Retinal pigment epithelial cell (primary cell): Measurements from ENCODE around the gene MCOLN3.
A peak's percentile ranks its signal among the peaks of the same experiment; 100 is the strongest.

Experiments used
- DNase-seq: peaks from one replicate; pipeline ENCODE4 v3.0.0-alpha.2; 2010; ENCODE audit warnings: low read depth
- H3K4me3 ChIP-seq: 2 replicates; pipeline ENCODE4 v1.5.1; 2011; ENCODE audit warnings: mild to moderate bottlenecking, low read length, control low read depth, moderate library complexity
- TF ChIP-seq, protein P1 (sequence below): conservative IDR thresholded peaks from 2 replicates; pipeline ENCODE4 v1.5.1; 2011; ENCODE audit warnings: low read depth, low read length, control low read depth, inconsistent platforms

The MCOLN3 gene, protein sequence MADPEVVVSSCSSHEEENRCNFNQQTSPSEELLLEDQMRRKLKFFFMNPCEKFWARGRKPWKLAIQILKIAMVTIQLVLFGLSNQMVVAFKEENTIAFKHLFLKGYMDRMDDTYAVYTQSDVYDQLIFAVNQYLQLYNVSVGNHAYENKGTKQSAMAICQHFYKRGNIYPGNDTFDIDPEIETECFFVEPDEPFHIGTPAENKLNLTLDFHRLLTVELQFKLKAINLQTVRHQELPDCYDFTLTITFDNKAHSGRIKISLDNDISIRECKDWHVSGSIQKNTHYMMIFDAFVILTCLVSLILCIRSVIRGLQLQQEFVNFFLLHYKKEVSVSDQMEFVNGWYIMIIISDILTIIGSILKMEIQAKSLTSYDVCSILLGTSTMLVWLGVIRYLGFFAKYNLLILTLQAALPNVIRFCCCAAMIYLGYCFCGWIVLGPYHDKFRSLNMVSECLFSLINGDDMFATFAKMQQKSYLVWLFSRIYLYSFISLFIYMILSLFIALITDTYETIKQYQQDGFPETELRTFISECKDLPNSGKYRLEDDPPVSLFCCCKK

DNA sequence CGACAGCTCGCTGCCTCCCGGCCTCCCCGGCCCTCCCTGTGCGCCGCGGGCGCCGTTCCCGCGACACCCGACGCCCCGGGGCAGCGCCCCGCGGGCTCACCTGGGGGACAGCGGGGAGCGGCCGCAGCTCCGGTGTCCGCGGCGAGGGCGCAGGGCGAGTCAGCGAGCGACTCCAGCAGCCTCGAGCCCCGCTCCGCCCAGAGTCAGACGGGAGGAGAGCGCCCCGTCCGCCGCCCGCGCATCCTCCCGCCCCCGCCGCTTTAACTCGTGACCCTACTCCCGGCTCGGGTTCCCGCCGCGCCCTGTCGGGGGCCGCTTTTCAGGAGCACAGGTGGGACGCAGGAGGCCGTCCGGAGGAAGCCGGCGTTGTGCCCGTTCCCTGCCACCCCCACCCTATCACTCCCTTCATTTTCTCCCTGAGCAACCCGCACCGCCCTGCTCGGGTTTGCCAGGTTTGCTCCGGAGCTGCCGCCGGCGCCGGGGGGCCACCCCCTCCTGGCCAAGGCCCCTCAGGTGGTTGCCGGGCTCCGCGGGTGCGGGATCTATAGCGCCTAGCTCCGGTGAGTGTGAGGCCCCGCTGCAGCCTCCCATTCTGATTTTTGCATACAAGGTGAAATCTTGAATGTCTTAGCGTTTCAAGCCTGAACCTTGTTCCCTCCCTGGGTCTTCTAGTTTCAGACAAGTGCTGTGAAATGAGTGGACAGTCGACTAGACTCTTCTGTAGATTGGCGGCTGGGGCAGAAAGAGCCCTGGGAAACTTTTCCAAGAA is at the start of gene MCOLN3:
MCOLN3 (minus strand) TSS at position 205 of the 769 bp plus-strand sequence. CDS start 3,140 bp downstream, outside the sequence.
- H3K4me3 ChIP-seq = peak within 1 kb of the TSS; percentile 58
- no peak for DNase-seq
- TF ChIP-seq, protein P1, sequence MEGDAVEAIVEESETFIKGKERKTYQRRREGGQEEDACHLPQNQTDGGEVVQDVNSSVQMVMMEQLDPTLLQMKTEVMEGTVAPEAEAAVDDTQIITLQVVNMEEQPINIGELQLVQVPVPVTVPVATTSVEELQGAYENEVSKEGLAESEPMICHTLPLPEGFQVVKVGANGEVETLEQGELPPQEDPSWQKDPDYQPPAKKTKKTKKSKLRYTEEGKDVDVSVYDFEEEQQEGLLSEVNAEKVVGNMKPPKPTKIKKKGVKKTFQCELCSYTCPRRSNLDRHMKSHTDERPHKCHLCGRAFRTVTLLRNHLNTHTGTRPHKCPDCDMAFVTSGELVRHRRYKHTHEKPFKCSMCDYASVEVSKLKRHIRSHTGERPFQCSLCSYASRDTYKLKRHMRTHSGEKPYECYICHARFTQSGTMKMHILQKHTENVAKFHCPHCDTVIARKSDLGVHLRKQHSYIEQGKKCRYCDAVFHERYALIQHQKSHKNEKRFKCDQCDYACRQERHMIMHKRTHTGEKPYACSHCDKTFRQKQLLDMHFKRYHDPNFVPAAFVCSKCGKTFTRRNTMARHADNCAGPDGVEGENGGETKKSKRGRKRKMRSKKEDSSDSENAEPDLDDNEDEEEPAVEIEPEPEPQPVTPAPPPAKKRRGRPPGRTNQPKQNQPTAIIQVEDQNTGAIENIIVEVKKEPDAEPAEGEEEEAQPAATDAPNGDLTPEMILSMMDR = no peak

DNA sequence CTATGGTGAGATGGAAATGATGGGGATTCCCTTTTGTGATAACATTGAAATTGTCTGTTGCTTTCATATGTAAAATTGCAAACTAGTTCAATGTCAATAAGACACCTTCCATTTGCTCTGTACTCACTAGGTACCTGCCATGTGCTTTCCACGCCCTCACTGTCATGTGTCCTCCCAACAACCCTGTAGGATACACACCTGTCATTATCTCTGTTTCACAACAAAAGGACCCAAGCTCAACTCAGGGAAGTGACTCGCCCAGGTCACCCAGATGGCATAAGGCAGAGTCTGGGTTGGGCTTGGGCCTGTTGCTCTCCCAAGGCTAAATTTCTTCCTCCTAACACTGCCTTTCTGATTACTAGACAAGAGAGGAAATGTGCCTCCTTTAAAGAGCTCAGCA is 45.3 kb upstream of the MCOLN3 start:
- no peak for DNase-seq
- H3K4me3 ChIP-seq = no peak overlapping the region
- TF ChIP-seq, protein P1 = no peak

DNA sequence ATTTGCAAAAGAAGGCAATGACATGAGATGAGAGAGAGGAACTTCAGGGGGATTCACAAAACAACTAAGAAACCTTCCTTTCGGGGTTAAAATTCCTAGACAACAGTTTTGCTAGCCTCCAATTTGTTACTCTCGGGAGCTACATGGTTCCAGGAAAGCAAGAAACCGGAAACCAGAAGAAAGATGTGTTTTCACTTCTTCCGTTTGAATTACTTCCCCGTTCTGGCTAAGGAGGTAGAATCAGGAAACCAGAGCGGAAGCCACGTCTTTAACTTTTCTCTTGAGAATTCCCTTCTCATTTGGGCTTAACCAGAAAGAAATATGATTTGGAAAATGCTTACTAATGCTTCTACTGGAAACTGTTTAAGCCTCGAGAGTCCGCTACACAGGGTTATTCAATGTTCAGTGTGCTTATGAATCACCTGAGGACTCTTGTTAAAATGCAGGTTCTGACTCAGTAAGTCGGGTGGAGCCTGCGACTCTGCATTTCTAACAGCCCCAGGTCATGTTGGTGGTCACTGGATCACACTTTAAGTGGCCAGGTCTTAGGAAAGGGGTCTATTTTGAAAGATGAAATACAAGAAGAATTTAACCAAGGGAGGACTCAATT is 43.5 kb upstream of the MCOLN3 start:
- DNase-seq = peak; percentile 11
- TF ChIP-seq, protein P1 = no peak
- H3K4me3 ChIP-seq = peak overlapping the region; percentile 2

DNA sequence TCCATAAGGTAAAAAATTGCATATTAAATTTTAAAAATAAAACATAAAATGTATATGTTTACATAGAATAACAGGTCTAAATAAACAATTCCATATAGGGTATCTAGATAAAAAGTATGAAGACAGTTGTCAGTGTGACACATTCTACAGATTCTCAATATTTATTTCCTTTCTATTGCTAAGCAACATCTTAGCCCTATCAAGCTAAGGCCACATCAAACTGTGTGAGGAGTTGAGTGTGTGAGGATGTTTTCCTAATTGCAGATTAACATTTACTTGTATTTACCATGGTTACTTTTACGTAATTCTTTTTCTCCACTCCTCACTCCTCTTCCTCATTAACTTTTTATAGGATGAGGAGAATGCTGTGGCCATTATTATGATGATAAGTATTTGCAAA is 41.9 kb upstream of the MCOLN3 start:
- H3K4me3 ChIP-seq = no peak overlapping the region
- TF ChIP-seq, protein P1 = no peak
- DNase-seq = no peak

DNA sequence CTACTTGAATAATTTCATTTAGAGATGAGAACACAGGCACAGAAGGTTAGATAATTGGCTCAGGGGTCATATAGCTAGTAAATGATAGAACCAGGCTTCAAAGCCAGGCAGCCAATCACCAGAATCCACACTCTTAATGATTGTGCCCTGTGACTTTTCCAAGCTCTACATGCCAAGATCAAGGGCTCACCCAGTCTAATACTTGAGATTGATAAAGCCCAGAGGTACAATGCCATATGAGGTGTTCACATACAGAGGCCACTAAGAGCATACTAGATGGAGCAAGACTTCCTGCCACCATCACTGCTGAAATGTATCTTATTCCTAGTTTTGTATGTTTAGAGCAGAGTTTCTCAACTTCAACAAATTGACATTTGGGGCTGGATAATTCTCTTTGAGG is 40.9 kb upstream of the MCOLN3 start:
- H3K4me3 ChIP-seq = no peak overlapping the region
- TF ChIP-seq, protein P1 = no peak
- no peak for DNase-seq

DNA sequence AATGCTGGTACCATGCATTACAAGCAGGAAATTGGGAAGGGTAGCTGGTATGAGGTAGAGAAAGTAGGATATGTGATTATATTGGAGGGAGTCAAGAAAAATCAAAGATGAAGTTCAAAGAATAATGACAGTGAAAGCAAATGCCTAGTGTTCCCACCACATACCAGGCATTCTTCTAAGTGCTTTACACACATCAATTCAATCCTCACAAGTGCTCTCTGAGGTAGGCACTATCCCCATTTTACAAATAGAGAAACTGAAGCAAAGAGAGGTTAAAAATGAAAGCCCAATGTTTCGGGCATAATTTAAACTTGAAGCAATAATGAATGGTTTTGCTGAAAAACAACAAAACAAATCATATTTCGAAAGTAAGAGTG is 40.1 kb upstream of the MCOLN3 start:
- H3K4me3 ChIP-seq = no peak overlapping the region
- no peak for DNase-seq
- TF ChIP-seq, protein P1 = no peak
